Stomach (tissue), 4 donors: ENCODE data around the gene ANKRD11.

Experiments
- EP300 ChIP-seq: sonication (generic); formaldehyde crosslinking; IDR thresholded peaks from one replicate; pipeline ENCODE4 v1.6.1; 2017; ENCODE audit warnings: antibody characterized with exemption
- POLR2A ChIP-seq, 4 donors: fragments of 450-650 bp; IDR thresholded peaks; one replicate each; pipeline ENCODE4 v1.6.1; 2016; ENCODE audit warnings: antibody characterized with exemption in 4 of 4, control low read depth in 2 of 4, mild to moderate bottlenecking in 1 of 4, moderate library complexity in 1 of 4
- POLR2AphosphoS5 ChIP-seq, 3 donors: sonication (generic); formaldehyde crosslinking; IDR thresholded peaks; one replicate each; pipeline ENCODE4 v1.6.1; 2016; ENCODE audit warnings: antibody characterized with exemption in 3 of 3
- TF ChIP-seq, protein P1 (sequence below), 7 experiments: fragments of 450-650 bp in 4 of 7; fragments of 200-600 bp in 3 of 7; sonication (generic) in 3 of 7; IDR thresholded peaks; one replicate each; pipeline ENCODE4 v1.5.1; 2016 to 2019; ENCODE audit warnings: antibody characterized with exemption in 7 of 7, control low read depth in 2 of 7, mild to moderate bottlenecking in 1 of 7

DNA sequence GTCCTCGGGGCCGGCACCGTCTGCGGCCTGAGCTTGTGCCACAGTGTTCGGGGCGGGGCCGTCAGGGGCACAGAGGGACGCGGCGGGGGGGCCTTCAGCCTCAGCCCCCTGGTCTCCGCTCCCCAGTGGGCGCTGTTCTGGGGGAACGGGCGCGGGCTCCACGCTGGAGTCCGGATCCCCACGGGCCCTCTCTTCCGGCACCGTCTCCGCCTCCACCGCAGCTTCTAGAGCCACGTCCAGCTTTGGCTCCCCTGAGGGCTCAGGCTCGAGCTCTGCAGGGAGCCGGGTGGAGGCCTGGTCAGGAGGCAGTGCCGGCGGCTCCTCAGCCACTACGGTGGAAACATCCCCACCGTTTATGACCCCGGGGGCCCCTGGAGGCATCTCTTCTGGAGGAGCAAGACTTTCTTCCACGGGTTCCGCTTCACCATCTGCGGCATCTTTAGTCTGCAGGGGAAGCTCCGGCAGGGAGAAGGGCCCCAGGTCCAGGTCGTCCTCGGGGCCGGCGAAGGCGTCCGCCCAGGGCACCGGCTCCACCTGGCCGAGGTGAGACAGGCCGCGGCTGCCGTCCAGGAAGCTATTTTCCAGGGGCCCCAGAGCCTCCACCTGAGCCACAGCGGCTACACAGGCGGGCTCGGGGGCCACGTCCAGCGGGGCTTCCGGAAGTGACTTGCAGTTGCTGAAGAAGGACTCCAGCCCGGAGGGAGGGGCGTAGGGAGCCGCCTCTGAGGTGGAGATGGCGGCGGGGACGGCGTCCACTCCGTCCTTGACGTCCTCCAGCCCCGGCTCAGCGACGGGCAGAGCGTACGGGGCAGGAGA lies 210.5 kb downstream of the ANKRD11 start:
- TF ChIP-seq POLR2AphosphoS5 (IDR thresholded peaks at IDR 0.05) (no peak), POLR2A (IDR thresholded peaks at IDR 0.05) (no peak), EP300 (no peak)
- TF ChIP-seq, protein P1, sequence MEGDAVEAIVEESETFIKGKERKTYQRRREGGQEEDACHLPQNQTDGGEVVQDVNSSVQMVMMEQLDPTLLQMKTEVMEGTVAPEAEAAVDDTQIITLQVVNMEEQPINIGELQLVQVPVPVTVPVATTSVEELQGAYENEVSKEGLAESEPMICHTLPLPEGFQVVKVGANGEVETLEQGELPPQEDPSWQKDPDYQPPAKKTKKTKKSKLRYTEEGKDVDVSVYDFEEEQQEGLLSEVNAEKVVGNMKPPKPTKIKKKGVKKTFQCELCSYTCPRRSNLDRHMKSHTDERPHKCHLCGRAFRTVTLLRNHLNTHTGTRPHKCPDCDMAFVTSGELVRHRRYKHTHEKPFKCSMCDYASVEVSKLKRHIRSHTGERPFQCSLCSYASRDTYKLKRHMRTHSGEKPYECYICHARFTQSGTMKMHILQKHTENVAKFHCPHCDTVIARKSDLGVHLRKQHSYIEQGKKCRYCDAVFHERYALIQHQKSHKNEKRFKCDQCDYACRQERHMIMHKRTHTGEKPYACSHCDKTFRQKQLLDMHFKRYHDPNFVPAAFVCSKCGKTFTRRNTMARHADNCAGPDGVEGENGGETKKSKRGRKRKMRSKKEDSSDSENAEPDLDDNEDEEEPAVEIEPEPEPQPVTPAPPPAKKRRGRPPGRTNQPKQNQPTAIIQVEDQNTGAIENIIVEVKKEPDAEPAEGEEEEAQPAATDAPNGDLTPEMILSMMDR (IDR thresholded peaks at IDR 0.05) = no peak
